Measurements from ENCODE around the gene ZNF805.
"Not testable (repeated sequence)": the region's sequence is repeated elsewhere in the genome, so short reads cannot be mapped to it uniquely, and the experiment has no call there.

The ZNF805 gene

GRCh38 chr19:57240311-57241090, at the start of gene ZNF805:
ZNF805 (plus strand) TSS chr19:57240632; CDS start chr19:57240892, 260 bp downstream.
- DNase-seq (ENCODE audit: low spot score): peak; percentile 97

GRCh38 chr19:57191141-57192076, 49.0 kb upstream of the ZNF805 start, which contains the start of gene ZNF264:
ZNF264 (plus strand) TSS chr19:57191500; CDS start chr19:57191914, 414 bp downstream.
- DNase-seq (ENCODE audit: low spot score): peak; percentile 96

- DNase-seq (ENCODE audit: low spot score): no peak
Measured at GRCh38 chr19:57192077-57192420, 48.4 kb upstream of the ZNF805 start.

- DNase-seq (ENCODE audit: low spot score): no peak
Measured at GRCh38 chr19:57192993-57193392, 47.4 kb upstream of the ZNF805 start.

- DNase-seq (ENCODE audit: low spot score): not testable (repeated sequence)
Measured at GRCh38 chr19:57197874-57198273, 42.6 kb upstream of the ZNF805 start.

GRCh38 chr19:57202160-57202559, 38.3 kb upstream of the ZNF805 start:
- DNase-seq (ENCODE audit: low spot score): no peak

- DNase-seq (ENCODE audit: low spot score): no peak
Measured at GRCh38 chr19:57210381-57210780, 30.1 kb upstream of the ZNF805 start.

- DNase-seq (ENCODE audit: low spot score): no peak
Measured at GRCh38 chr19:57212109-57212508, 28.3 kb upstream of the ZNF805 start.

- DNase-seq (ENCODE audit: low spot score): no peak
Measured at GRCh38 chr19:57227502-57227901, 12.9 kb upstream of the ZNF805 start.

- DNase-seq (ENCODE audit: low spot score): no peak
Measured at GRCh38 chr19:57231686-57232085, 8.7 kb upstream of the ZNF805 start.

GRCh38 chr19:57233207-57233606, 7.2 kb upstream of the ZNF805 start:
- DNase-seq (ENCODE audit: low spot score): no peak

- DNase-seq (ENCODE audit: low spot score): no peak
Measured at GRCh38 chr19:57239982-57240310, 486 bp upstream of the ZNF805 start.

- no peak for DNase-seq (ENCODE audit: low spot score)
Measured at GRCh38 chr19:57241176-57241575, 744 bp downstream of the ZNF805 start.

- DNase-seq (ENCODE audit: low spot score): no peak
Measured at GRCh38 chr19:57242821-57243220, 2.4 kb downstream of the ZNF805 start.

GRCh38 chr19:57244513-57244912, 4.1 kb downstream of the ZNF805 start:
- DNase-seq (ENCODE audit: low spot score): no peak

GRCh38 chr19:57245066-57245465, 4.6 kb downstream of the ZNF805 start:
- no peak for DNase-seq (ENCODE audit: low spot score)

- DNase-seq (ENCODE audit: low spot score): no peak
Measured at GRCh38 chr19:57245959-57246358, 5.5 kb downstream of the ZNF805 start.

- no peak for DNase-seq (ENCODE audit: low spot score)
Measured at GRCh38 chr19:57248646-57249045, 8.2 kb downstream of the ZNF805 start.

- DNase-seq (ENCODE audit: low spot score): no peak
Measured at GRCh38 chr19:57249329-57249728, 8.9 kb downstream of the ZNF805 start.

- not testable (repeated sequence) for DNase-seq (ENCODE audit: low spot score)
Measured at GRCh38 chr19:57253767-57254166, 13.3 kb downstream of the ZNF805 start.

- no peak for DNase-seq (ENCODE audit: low spot score)
Measured at GRCh38 chr19:57262044-57262443, 21.6 kb downstream of the ZNF805 start.

GRCh38 chr19:57263244-57263741, 22.9 kb downstream of the ZNF805 start:
- no peak for DNase-seq (ENCODE audit: low spot score)

GRCh38 chr19:57267291-57267690, 26.9 kb downstream of the ZNF805 start:
- DNase-seq (ENCODE audit: low spot score): no peak

All from left forelimb (tissue), 1 donor.